Trophoblast cell (in vitro differentiated cells and primary cell): Measurements from ENCODE around the gene TAF4.
A peak's percentile ranks its signal among the peaks of the same experiment; 100 is the strongest.

Source experiments
- DNase-seq, 2 donors: peaks; one replicate each; pipeline ENCODE4 v3.0.0-alpha.2; 2016
- H2AFZ ChIP-seq: 2 replicates; pipeline ENCODE4 v1.6.1; 2013; ENCODE audit warnings: low read length, moderate library complexity, mild to moderate bottlenecking; ENCODE audit not compliant: insufficient read depth, poor library complexity
- H2AK5ac ChIP-seq: 2 replicates; pipeline ENCODE4 v1.6.1; 2013; ENCODE audit warnings: mild to moderate bottlenecking, low read length
- H2BK120ac ChIP-seq: 2 replicates; pipeline ENCODE4 v1.6.1; 2013; ENCODE audit warnings: low read length, mild to moderate bottlenecking, moderate library complexity; ENCODE audit not compliant: insufficient read depth, poor library complexity
- H2BK12ac ChIP-seq: 2 replicates; pipeline ENCODE4 v1.6.1; 2013; ENCODE audit warnings: mild to moderate bottlenecking, low read length, moderate library complexity
- H2BK5ac ChIP-seq: 2 replicates; pipeline ENCODE4 v1.6.1; 2013; ENCODE audit warnings: low read length, low read depth, moderate library complexity, mild to moderate bottlenecking; ENCODE audit not compliant: poor library complexity
- H3K14ac ChIP-seq: 2 replicates; pipeline ENCODE4 v1.6.1; 2013; ENCODE audit warnings: mild to moderate bottlenecking, low read length
- H3K18ac ChIP-seq: 2 replicates; pipeline ENCODE4 v1.6.1; 2013; ENCODE audit warnings: mild to moderate bottlenecking, low read length
- H3K23ac ChIP-seq: 2 replicates; pipeline ENCODE4 v1.6.1; 2013; ENCODE audit warnings: low read length
- H3K27ac ChIP-seq: 2 replicates; pipeline ENCODE4 v1.5.1; 2013; ENCODE audit warnings: low read depth, mild to moderate bottlenecking, inconsistent platforms, low read length, moderate library complexity
- H3K27me3 ChIP-seq: 2 replicates; pipeline ENCODE4 v1.6.1; 2013; ENCODE audit warnings: inconsistent platforms, mild to moderate bottlenecking, low read length, moderate library complexity; ENCODE audit not compliant: insufficient read depth
- H3K36me3 ChIP-seq, 2 experiments: 1 replicate in 1 of 2; 2 replicates in 1 of 2; pipeline ENCODE4 v1.6.1; 2013; ENCODE audit warnings: low read length in 2 of 2, mild to moderate bottlenecking in 2 of 2, moderate library complexity in 1 of 2; ENCODE audit not compliant: insufficient read depth in 2 of 2, control insufficient read depth in 1 of 2
- H3K4ac ChIP-seq: 2 replicates; pipeline ENCODE4 v1.6.1; 2013; ENCODE audit warnings: low read depth, mild to moderate bottlenecking, low read length, moderate library complexity
- H3K4me1 ChIP-seq, 2 experiments: 1 replicate in 1 of 2; 2 replicates in 1 of 2; pipeline ENCODE4 v1.6.1; 2013; ENCODE audit warnings: low read length in 2 of 2, mild to moderate bottlenecking in 2 of 2, moderate library complexity in 1 of 2; ENCODE audit not compliant: insufficient read depth in 2 of 2, control insufficient read depth in 1 of 2
- H3K4me2 ChIP-seq: 2 replicates; pipeline ENCODE4 v1.6.1; 2013; ENCODE audit warnings: inconsistent platforms, mild to moderate bottlenecking, low read length, moderate library complexity
- H3K4me3 ChIP-seq: 2 replicates; pipeline ENCODE4 v1.5.1; 2013; ENCODE audit warnings: mild to moderate bottlenecking, low read depth, low read length, inconsistent platforms
- H3K79me1 ChIP-seq: one replicate; pipeline ENCODE4 v1.6.1; 2013; ENCODE audit warnings: low read length
- H3K79me2 ChIP-seq: 2 replicates; pipeline ENCODE4 v1.6.1; 2013; ENCODE audit warnings: low read length, mild to moderate bottlenecking; ENCODE audit not compliant: control insufficient read depth, insufficient read depth, poor library complexity
- H3K9ac ChIP-seq: 2 replicates; pipeline ENCODE4 v1.6.1; 2013; ENCODE audit warnings: mild to moderate bottlenecking, low read length
- H3K9me3 ChIP-seq: 2 replicates; pipeline ENCODE4 v1.6.1; 2013; ENCODE audit warnings: low read depth, mild to moderate bottlenecking, control low read depth, inconsistent platforms, low read length; ENCODE audit not compliant: insufficient read depth
- H4K12ac ChIP-seq: 2 replicates; pipeline ENCODE4 v1.6.1; 2013; ENCODE audit warnings: low read depth, mild to moderate bottlenecking, low read length, moderate library complexity
- H4K8ac ChIP-seq: 2 replicates; pipeline ENCODE4 v1.6.1; 2013; ENCODE audit warnings: low read depth, mild to moderate bottlenecking, low read length, moderate library complexity
- H4K91ac ChIP-seq: one replicate; pipeline ENCODE4 v1.6.1; 2013; ENCODE audit warnings: low read depth, mild to moderate bottlenecking, low read length, moderate library complexity
- WGBS: extraction: QIAGEN DNeasy Blood & Tissue Kit; methylation state at CpG from one replicate; pipeline ENCODE4 v1.1.7; 2013; ENCODE audit warnings: missing lambda C conversion rate; ENCODE audit not compliant: insufficient read length, insufficient coverage; ENCODE audit errors: extremely low coverage; 5-methylcytosine and 5-hydroxymethylcytosine counted together

TAF4 gene

DNA sequence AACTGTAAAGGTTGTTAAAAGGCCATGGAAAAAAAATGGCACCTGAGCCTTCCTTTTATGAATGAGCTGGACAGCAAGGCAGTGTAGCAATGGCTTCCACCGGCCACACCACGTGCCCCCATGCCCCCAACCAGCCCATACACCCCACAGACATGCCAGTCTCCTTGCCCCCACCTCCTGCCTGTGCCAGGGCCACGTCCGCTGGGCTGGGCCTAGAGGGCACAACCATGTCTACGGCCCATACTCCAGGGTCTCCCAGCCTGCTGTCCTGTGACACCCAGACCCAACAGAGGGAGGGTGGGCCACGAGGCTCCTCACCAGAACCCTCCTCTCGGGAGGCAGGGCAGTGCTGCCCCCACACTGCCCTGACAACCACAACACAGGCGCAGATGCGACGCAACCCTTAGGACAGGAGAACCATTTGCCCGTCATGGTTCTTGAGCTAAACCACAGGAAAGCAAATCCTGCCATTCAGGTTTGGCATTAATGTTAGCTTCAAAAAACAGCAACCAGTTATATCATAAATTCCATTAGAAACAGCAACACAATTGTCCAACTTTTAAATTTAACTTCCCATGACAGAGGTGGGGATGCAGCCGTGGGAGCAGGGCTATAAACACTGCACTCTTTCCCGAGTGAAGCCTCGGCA, 50.7 kb downstream of the TAF4 start:
- no CpG with 5 or more reads among the region's 14 CpGs for WGBS
- no peak overlapping the region for H3K23ac ChIP-seq

DNA sequence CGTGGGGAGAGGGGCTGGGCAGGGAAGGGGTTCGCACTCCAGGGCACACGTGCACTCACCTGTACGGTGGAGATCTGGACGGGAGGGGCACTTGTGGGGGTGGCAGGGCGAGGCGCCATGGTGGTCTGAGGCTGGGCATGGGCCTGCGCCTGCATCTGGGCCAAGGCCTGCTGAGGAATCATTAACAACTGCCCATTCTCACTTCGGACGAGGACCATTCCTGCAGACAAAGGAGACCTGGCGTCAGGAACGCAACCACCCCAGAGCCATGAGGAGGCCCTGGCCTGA, 51.2 kb downstream of the TAF4 start:
- no peak overlapping the region for H3K23ac ChIP-seq
- H3K14ac ChIP-seq, result no peak overlapping the region
- no peak overlapping the region for H3K4ac ChIP-seq
- no peak overlapping the region for H3K4me3 ChIP-seq
- no peak overlapping the region for H2AK5ac ChIP-seq
- H4K8ac ChIP-seq, result no peak overlapping the region
- H4K91ac ChIP-seq, result no peak overlapping the region
- H3K4me2 ChIP-seq, result no peak overlapping the region
- no peak for DNase-seq
- no peak overlapping the region for H2BK5ac ChIP-seq
- H3K18ac ChIP-seq, result no peak overlapping the region
- no peak overlapping the region for H2BK12ac ChIP-seq
- H3K79me2 ChIP-seq, result peaks cover 2% of the 10 kb centered on the region
- no peak overlapping the region for H2AFZ ChIP-seq
- peaks cover 37 to 41% of the 10 kb centered on the region in 2 experiments for H3K36me3 ChIP-seq
- WGBS, result no CpG with 5 or more reads among the region's 12 CpGs
- H3K27me3 ChIP-seq, result no peaks in the 10 kb centered on the region
- peaks cover 0 to 4% of the 10 kb centered on the region in 2 experiments for H3K4me1 ChIP-seq
- H4K12ac ChIP-seq, result no peak overlapping the region
- H3K9ac ChIP-seq, result no peak overlapping the region
- H3K27ac ChIP-seq, result no peak overlapping the region
- H3K9me3 ChIP-seq, result peaks cover 4% of the 10 kb centered on the region
- H2BK120ac ChIP-seq, result no peak overlapping the region
- no peaks in the 10 kb centered on the region for H3K79me1 ChIP-seq

More for the DNA sequence above, 50.7 kb downstream of the TAF4 start:
- no peak overlapping the region for H3K9ac ChIP-seq
- no peak for DNase-seq
- no peak overlapping the region for H2AK5ac ChIP-seq
- H3K79me2 ChIP-seq, result peaks cover 3% of the 10 kb centered on the region
- H3K4me3 ChIP-seq, result no peak overlapping the region
- H3K79me1 ChIP-seq, result no peaks in the 10 kb centered on the region
- no peak overlapping the region for H2BK12ac ChIP-seq
- no peak overlapping the region for H3K4me2 ChIP-seq
- H4K91ac ChIP-seq, result no peak overlapping the region
- no peak overlapping the region for H4K12ac ChIP-seq
- no peak overlapping the region for H2BK5ac ChIP-seq
- peaks cover 31 to 35% of the 10 kb centered on the region in 2 experiments for H3K36me3 ChIP-seq
- no peak overlapping the region for H2AFZ ChIP-seq
- no peaks in the 10 kb centered on the region for H3K27me3 ChIP-seq
- H3K4me1 ChIP-seq, result peaks cover 0 to 4% of the 10 kb centered on the region in 2 experiments
- no peak overlapping the region for H2BK120ac ChIP-seq
- H3K14ac ChIP-seq, result no peak overlapping the region
- H3K27ac ChIP-seq, result no peak overlapping the region
- no peak overlapping the region for H3K18ac ChIP-seq
- peak overlapping the region; percentile 28 for H3K4ac ChIP-seq
- H4K8ac ChIP-seq, result no peak overlapping the region
- peaks cover 4% of the 10 kb centered on the region for H3K9me3 ChIP-seq

DNA sequence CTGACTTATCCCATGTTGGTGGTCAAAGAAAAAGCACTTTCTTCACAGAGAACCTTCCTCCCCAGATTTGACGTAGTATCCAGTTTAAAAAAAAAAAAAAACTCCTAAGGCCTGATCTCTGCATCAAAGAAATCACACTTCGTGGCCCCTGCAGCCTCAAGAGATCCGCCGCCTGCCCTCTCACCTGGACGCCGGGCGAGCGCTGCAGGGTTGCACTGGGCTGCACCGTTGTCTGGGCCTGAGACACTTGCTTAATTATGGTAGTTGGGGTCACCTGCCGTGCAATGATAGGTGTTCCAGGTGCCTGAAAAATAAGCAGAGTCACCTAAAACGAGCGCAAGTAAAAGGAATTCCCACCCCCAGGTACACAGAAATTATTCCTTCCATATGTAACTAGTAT, 53.0 kb downstream of the TAF4 start:
- H3K79me2 ChIP-seq, result peaks cover 2% of the 10 kb centered on the region
- peaks cover 0 to 4% of the 10 kb centered on the region in 2 experiments for H3K4me1 ChIP-seq
- H3K36me3 ChIP-seq, result peaks cover 53 to 57% of the 10 kb centered on the region in 2 experiments
- H3K14ac ChIP-seq, result no peak overlapping the region
- no peak overlapping the region for H2BK5ac ChIP-seq
- H4K8ac ChIP-seq, result no peak overlapping the region
- no peak overlapping the region for H2AFZ ChIP-seq
- no peak overlapping the region for H3K23ac ChIP-seq
- no peak overlapping the region for H3K4ac ChIP-seq
- H3K18ac ChIP-seq, result no peak overlapping the region
- no peak overlapping the region for H4K91ac ChIP-seq
- H2BK120ac ChIP-seq, result no peak overlapping the region
- no CpG with 5 or more reads among the region's 12 CpGs for WGBS
- H3K9ac ChIP-seq, result no peak overlapping the region
- no peak overlapping the region for H3K4me2 ChIP-seq
- H2BK12ac ChIP-seq, result no peak overlapping the region
- H3K9me3 ChIP-seq, result peaks cover 4% of the 10 kb centered on the region
- no peak for DNase-seq
- no peak overlapping the region for H3K4me3 ChIP-seq
- no peak overlapping the region for H2AK5ac ChIP-seq
- no peaks in the 10 kb centered on the region for H3K27me3 ChIP-seq
- no peak overlapping the region for H4K12ac ChIP-seq
- no peak overlapping the region for H3K27ac ChIP-seq
- no peaks in the 10 kb centered on the region for H3K79me1 ChIP-seq

DNA sequence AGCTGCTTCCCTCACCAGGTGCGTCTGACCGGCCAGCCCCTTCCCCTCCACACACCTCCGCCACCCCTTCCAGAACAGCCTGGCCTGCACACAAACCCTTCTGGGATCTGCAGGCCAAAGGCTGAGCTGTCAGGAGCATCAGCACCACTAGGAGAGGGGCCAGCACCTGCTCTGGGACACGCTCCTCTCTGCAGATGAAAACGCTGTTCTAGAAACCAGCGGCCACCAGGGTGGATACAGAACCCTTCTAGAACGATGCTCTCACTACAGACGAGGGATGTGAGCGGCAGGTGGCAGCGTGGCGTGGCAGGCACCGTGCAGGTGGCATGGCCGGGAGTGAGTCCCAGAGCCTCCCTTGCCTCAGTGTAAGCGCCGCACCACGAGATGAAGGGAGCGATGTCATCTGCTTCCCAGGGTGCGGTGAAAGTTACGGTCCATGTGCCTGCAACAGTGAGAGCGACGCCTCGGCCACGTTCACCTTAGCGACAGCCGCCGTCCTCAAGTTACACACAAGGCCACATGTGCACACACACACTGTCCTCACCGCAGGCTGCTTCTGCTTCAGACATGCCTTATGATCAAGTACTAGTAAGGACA, 53.6 kb downstream of the TAF4 start:
- Histone ChIP-seq H3K4me2 (no peak overlapping the region), H2BK5ac (no peak overlapping the region), H2BK12ac (no peak overlapping the region), H3K4me1 (peaks cover 0 to 4% of the 10 kb centered on the region in 2 experiments), H3K9ac (no peak overlapping the region), H3K4me3 (no peak overlapping the region), H3K79me1 (no peaks in the 10 kb centered on the region), H4K12ac (no peak overlapping the region), H2AFZ (no peak overlapping the region), H3K23ac (no peak overlapping the region), H2AK5ac (no peak overlapping the region), H3K18ac (no peak overlapping the region), H3K4ac (no peak overlapping the region), H3K9me3 (peaks cover 4% of the 10 kb centered on the region), H3K14ac (no peak overlapping the region), H4K8ac (no peak overlapping the region), H4K91ac (no peak overlapping the region), H3K27me3 (no peaks in the 10 kb centered on the region), H3K79me2 (peaks cover 2% of the 10 kb centered on the region), H3K27ac (no peak overlapping the region), H2BK120ac (no peak overlapping the region), H3K36me3 (peaks cover 58 to 62% of the 10 kb centered on the region in 2 experiments)
- WGBS, result no CpG with 5 or more reads among the region's 27 CpGs
- DNase-seq, result no peak
